Activated CD4-positive, alpha-beta T cell treated with anti-CD3 and anti-CD28 coated beads, Interleukin-2, amount 50 U/mL, for 4 hours (primary cell): ENCODE measurements around the gene CCHCR1.
"Not testable (repeated sequence)": the region's sequence is repeated elsewhere in the genome, so short reads cannot be mapped to it uniquely, and the experiment has no call there.

Experiments used
- DNase-seq, 2 experiments: peaks; one replicate each; pipeline ENCODE4 v3.0.0-alpha.2; 2020

CCHCR1 gene, protein sequence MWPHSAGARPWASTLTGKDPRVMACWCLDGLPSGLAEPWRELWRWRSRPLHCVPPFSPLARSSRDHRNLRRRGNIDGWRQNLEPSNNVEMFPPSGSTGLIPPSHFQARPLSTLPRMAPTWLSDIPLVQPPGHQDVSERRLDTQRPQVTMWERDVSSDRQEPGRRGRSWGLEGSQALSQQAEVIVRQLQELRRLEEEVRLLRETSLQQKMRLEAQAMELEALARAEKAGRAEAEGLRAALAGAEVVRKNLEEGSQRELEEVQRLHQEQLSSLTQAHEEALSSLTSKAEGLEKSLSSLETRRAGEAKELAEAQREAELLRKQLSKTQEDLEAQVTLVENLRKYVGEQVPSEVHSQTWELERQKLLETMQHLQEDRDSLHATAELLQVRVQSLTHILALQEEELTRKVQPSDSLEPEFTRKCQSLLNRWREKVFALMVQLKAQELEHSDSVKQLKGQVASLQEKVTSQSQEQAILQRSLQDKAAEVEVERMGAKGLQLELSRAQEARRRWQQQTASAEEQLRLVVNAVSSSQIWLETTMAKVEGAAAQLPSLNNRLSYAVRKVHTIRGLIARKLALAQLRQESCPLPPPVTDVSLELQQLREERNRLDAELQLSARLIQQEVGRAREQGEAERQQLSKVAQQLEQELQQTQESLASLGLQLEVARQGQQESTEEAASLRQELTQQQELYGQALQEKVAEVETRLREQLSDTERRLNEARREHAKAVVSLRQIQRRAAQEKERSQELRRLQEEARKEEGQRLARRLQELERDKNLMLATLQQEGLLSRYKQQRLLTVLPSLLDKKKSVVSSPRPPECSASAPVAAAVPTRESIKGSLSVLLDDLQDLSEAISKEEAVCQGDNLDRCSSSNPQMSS

DNA sequence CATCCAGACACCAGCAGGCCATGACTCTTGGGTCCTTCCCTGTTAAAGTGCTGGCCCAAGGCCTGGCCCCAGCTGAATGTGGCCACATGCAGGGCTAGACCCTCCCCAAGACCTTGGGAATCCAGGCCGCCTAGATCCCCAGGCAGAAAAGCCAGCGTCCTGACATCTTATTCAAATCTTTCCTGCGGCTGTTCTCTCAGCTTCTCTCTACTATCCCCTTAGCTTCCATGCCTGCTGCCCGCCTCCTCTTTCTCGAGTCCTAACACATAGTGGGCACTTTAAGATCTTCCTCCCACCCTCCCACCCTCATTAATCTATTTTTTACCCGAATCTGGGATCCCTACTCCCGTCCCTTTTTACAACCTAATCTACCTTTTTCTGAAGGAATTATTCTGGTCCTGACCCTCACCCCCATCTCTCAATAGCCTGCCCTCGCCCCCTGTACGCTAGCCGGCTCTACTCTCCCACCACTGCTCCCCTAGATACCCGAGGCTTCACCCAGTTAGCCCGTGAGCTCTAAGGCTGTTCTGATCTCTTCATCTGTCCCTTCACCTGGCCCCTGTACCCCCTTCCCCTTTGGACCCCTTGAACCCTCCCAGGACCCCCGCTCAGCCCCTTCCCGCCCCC, at the start of gene CCHCR1:
Gene CCHCR1 (minus strand): TSS at position 290 of the 627 bp plus-strand sequence. CDS start 202 bp downstream, at position 88.
- no peak for DNase-seq

DNA sequence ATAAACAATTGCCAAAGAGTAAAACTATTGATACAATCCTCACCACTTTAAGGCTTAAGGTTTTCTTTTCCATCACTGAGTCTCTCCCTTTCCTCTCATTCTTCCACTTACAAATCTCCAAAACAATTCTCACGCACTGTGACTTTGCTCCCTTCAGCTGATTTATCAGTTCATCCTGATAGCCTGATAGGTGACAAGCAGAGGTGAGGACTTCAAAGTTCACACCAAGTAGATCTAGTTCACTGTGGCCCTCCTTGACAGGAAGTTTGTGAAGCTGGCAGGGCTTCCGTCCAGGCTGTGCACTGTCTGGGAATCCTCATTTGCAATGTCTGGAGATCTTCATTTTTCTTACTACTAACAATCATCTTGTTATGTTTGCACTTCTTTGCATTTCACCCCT, 48.0 kb upstream of the CCHCR1 start:
- DNase-seq = no peak

DNA sequence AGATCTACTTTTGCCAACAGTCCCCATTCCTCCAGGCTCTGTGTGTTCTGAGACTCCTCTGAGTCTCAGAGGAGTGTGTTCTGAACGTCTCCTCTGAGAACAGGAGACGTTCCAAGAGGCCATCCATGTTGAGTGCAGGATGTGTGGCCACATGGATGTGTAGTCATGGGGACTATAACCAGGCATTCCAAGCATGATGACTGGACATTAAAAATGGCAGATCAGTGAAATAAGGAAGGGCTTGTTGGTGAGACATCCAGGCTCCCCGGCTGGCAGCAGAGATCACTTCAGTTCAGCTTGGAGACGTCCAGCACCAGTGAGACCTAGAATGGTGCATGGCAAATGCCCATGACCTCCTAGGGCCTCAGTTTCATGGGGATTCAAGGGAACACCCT, 47.1 kb upstream of the CCHCR1 start:
- DNase-seq = no peak

DNA sequence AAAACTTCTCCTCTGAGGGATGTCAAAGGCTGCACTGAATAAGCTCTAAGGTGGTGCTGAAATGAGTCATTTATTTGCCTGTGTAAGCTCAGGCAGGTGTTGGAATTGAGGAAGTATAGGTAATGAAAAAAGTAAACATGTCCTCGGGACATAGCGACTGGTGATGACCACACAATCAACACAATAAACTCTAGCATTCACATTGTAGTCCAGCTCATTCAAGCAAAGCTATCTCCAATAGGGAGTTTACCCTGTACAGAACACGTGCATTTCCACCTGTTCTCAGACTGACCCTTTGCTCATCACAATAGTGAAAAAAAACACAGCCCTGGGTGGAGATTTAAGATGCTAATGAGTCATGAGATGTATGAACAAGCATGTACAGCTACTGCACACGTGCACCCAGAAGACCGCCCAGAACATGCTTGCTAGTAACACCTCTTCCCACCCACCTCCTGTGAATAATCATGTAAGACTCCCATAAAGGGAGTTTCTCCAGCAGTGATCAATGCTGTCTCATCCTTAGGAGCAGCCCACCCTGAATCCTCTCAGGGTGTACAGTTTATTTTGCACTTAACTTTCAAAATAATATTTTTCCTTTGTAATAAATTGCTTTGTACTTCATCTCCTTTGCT, 45.9 kb upstream of the CCHCR1 start:
- DNase-seq = peak; percentile 51 to 56

DNA sequence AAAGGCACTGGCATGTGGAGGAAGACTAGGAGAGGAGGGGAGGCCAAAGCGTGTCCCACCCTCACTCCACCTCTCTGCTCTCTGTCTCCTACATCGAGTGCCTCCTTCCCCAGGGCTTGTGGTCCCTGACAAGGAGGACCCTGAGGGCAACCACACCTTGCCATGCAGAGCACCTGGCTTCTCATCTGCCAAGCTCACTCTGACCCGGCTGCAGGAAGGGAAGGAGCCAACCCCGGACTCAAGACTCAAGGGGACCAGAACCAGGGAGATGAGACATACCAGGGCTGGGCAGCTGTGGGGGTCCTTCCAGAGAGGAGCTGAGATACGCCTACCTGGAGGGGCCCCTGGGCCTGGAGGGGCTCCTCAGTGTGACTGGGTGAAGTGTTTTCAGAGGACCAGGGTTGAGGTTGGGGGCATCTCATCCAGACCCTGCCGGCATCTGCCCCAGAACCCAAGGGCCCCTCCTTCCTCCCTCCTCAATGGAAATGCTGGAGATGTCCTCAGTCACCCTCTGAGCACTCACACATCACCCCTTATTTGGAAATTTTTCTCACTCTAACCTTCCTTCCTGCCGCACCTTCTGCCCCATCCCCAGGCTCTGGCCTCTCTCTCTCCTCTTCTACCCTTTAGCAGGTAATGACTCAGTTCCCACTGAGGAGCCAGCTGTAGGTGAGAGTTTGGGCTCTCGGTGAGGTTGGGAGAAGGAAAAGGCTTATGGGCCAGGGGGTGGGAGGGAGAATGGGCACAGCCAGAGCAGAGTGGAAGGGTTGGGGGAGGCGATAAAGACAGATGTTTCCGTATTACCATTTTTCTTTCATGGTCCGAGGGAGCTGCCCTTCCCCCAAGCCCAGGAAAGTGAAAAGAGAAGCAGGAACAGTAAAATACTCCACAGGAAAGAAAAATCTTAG, 44.9 kb upstream of the CCHCR1 start:
- no peak for DNase-seq

DNA sequence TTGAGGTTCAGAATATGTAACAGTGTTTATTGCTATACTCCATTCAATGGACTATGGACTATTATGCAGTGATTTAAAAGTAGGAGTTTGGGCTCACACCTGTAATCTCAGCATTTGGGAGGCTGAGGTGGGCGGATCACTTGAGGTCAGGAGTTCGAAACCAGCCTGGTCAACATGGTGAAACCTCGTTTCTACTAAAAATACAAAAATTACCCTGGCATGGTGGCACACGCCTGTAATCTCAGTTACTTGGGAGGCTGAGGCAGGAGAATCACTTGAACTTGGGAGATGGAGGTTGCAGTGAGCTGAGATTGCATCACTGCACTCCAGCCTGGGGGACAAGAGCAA, 41.5 kb upstream of the CCHCR1 start:
- DNase-seq = not testable (repeated sequence)

DNA sequence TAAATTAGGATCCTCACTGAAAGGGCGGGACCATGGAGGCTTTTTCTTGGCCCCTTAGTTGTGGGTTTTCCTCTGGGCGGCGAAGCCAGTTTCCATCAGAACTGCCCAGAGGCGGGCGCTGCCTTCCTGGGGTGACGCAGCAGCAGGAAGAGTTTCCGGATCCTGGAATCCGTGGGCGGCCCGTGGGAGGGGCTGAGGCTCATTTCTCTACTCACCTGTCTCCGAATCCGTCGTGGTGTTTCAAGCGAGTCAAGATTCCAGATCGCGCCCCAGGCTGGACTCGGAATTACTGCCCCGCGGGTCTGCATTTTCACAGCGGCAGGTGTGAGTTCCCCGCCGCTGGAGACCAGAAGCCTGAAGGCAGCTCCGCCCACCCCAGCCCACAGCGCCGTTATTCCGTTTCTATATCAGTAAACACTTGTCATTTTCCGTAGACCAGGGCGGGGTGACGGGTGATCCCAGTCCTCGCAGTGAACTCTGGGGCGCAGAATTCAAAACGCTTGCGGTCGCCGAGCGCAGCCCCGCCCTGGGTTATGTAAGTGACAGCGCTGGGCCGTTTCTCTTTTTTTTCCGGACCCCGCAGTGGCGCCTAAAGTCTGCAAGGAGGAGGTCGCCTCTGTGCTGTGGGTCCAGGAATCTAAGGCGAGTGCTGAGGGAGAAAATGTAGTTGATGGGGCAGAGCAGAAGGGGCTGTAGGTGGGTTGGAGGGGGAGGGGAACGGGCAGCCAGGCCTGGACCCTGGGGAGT, 40.1 kb upstream of the CCHCR1 start:
- peak; percentile 92 to 93 for DNase-seq

DNA sequence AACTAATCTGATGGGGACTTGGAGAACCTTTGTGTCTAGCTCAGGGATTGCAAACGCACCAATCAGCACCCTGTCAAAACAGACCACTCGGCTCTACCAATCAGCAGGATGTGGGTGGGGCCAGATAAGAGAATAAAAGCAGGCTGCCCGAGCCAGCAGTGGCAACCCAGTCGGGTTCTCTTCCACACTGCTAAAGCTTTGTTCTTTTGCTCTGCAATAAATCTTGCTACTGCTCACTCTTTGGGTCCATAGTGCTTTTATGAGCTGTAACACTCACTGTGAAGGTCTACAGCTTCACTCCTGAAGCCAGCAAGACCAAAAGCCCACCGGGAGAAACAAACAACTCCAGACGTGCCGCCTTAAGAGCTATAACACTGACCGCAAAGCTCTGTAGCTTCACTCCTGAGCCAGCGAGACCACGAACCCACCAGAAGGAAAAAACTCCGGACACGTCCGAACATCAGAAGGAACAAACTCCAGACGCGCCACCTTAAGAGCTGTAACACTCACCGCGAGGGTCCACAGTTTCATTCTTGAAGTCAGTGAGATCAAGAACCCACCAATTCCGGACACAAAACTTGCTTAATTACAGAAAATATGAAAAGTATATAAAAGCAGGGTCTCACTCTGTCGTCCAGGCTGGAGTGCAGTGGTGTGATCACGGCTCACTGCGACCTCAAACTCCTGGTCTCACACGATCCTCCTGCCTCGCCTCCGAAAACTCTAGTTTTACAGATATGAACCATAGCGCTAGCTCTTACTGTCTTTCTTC, 38.8 kb upstream of the CCHCR1 start:
- DNase-seq = not testable (repeated sequence)

DNA sequence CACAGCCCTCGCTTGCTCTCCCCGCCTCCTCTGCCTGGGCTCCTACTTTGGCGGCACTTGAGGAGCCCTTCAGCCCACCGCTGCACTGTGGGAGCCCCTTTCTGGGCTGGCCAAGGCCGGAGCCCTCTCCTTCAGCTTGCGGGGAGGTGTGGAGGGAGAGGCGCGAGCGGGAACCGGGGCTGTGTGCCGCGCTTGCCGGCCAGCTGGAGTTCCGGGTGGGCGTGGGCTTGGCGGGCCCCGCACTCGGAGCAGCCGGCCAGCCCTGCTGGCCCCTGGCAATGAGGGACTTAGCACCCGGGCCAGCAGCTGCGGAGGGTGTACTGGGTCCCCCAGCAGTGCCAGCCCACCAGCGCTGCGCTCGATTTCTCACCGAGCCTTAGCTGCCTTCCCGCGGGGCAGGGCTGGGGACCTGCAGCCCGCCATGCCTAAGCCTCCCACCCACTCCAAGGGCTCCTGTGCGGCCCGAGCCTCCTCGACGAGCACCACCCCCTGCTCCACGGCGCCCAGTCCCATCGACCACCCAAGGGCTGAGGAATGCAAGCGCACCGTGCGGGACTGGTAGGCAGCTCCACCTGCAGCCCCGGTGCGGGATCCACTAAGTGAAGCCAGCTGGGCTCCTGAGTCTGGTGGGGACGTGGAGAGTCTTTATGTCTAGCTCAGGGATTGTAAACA, 37.8 kb upstream of the CCHCR1 start:
- not testable (repeated sequence) for DNase-seq

DNA sequence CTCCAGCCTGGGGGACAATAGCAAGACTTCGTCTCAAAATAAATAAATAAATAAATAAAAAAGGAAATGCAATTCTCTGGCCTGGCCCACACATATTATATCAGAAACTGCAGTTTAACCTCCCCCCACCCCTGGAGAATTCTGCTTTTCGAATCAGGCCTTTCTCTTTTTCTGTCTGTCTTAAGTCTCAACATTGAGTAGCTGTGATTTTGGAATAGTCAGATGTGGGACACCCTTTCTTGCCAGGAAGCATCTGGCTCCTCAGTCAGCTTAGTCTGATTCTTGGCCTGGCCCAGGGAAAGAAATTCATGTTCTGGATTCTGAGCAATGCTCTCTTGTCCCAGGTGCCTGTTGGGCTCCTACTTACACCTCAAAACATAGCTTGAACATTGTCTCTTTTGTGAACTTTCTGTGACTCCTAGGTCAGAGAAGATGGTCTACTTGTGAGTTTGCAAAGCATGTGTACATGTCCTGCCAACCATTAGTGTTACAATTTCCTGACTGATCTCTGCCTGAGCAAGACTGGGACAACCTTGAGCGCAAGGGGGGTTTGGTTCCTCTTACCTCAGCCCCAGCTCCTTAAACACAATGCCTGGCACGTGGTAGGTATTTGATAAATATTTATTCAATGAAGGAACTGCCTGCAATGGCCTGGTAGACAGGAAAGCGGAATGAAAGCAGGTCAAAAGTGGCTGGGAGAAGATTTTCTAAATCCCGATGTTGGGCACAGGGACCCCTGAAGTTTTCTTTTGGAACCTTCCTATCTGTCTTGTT, 36.6 kb upstream of the CCHCR1 start:
- no peak for DNase-seq

DNA sequence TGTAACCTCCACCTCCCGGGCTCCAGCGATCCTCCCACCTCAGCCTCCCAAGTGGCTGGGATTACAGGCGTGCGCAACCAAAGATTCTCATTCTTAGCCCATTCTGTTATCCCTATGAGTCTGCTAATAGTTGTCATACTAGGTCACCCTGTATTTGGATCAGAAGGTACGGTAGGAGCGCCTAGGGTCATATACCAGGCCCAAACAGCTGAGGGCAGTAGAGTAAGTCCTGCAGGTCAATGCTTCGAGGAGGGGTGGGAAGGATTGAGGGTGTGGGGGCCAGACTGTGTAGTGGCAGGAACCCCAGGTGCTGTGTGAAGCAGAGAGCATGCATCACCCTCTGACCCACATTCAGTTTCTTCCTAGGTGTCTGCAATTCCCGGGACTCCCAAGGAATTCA, 35.6 kb upstream of the CCHCR1 start:
- no peak for DNase-seq

DNA sequence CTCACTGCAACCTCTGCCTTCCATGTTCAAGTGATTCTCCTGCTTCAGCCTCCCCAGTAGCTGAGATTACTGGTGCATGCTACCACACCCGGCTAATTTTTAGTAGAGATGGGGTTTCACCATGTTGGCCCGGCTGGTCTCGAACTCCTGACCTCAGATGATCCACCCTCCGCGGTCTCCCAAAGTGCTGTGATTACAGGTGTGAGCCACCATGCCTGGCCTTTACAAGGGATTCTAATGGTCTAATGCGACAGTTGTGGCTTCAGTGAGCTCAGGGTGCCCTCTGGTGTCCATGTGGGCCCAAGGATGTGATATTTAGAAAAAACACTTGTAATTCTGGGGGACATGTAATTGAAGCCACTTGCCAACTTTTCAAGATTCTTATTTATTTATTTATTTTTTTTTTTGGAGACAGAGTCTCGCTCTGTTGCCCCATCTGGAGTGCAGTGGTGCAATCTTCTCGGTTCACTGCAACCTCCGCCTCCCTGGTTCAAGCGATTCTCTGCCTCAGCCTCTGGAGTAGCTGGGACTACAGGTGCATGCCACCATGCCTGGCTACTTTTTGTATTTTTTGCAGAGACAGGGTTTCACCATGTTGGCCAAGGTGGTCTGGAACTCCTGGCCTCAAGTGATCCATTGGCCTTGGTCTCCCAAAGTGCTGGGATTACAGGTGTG, 35.0 kb upstream of the CCHCR1 start:
- DNase-seq = peak; percentile 42 to 52

DNA sequence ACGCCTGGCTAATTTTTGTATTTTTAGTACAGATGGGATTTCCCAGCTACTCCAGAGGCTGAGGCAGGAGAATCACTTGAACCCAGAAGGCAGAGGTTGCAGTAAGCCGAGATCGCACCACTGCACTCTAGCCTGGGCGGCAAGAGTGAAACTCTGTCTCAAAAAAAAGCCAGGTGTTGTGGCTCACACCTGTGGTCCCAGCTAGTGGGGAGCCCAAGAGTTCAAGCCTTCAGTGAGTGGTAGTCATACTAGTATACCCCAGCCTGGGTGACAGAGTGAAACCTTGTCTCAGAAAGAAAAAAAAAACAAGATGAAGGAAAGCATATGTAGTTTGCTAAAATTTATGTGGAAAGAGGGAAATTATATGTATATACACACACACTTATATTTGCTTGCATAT, 32.9 kb upstream of the CCHCR1 start:
- DNase-seq = no peak

DNA sequence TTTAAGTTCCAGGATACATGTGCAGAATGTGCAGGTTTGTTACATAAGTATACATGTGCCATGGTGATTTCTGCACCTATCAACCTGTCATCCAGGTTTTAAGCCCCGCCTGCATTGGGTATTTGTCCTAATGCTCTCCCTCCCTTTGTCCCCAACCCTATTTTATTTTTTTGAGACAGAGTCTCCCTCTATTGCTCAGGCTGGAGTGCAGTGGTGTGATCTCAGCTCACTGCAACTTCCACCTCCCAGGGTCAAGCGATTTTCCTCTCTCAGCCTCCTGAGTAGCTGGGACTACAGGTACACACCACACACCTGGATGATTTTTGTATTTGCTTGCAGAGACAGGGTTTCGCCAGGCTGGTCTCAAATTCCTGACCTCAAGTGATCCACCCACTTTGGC, 31.6 kb upstream of the CCHCR1 start:
- not testable (repeated sequence) for DNase-seq

DNA sequence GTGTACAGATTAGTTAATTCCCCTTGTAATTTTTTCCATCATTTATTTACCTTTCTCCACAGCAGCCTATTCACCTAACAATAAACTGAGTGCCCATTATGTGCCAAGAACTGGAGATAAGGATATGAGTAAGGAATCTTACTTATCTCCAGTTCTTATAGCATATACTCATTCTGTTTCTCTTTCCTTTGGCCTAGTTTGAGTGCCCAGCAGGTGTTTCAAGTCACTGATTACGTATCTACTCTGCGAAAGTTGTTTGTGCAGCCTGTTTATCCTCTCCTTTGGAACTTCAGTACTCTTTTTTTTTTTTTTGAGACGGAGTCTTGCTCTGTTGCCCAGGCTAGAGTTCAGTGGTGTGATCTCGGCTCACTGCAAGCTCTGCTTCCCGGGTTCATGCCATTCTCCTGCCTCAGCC, 30.2 kb upstream of the CCHCR1 start:
- DNase-seq = no peak

DNA sequence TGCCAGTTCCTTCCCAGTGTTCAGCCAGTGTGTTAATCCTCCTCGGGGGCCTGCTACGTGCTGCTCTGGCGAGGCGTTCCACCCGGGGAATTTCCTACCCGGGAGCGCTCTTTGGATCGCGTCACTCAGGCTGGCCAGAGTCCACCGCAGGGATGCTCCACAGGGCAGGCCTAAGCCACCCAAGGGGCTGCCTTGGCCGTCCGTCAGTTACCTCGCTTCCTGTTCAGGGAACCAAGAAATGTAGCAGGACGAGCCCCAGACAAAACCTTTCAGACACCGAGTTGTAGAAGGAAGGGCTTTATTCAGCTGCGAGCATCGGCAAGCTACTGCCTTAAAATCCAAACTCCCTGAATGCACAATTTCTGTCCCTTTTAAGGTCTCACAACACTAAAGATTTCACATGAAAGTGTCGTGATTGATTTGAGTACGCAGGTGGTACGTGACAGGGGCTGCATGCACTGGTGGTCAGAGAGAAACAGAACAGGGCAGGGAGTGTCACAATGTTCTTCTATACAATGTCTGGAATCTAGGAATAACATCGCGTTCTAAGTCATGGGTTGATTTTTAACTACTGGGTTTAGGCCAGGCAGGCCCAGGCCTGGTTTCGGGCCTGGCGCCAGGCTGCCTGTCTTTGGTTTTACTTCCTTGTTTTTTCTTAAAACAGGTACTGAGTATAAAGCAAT, 28.6 kb upstream of the CCHCR1 start:
- DNase-seq = no peak

DNA sequence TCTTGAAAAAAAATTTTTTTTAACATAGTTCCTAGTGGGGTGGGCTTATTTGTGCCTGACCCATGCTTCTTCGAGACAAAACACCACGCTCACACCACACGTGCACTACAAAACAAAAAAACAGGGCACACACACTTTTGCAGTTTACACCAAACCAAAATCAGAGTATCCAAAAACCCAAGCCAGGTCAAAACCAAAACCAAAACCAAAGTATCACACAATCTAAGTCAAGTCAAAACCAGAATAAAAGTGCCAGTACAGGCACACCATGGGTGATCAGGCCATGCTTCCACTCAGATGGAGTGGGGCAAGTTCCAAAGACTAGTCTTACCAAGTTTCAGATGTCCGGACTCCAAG, 28.1 kb upstream of the CCHCR1 start:
- not testable (repeated sequence) for DNase-seq

DNA sequence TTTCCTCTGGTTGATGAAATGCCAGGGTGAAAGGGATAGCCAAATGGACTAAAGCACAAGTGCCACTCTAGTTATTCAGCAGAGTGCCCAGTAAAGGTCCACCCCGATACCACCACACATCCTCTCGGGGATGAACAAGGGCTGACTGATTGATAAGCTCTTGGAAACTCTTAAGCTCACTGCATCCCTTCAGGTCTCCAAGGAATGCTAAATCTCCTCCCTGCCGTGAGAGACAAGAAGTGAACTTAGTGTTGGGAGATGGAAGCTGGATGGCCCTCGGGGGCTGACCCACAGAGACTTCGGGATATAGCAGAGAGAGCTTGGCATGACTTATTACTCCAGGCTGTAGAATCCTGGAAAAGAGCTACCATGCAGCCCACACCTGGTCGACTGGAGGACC, 26.3 kb upstream of the CCHCR1 start:
- not testable (repeated sequence) for DNase-seq
